GM21576 (cell line): ENCODE measurements around the gene PRKCQ.
A peak's percentile ranks its signal among the peaks of the same experiment; 100 is the strongest.
"Not testable (repeated sequence)": the region's sequence is repeated elsewhere in the genome, so short reads cannot be mapped to it uniquely, and the experiment has no call there.

Experiments
- ATAC-seq: cut with Tn5 transposase; IDR thresholded peaks from one replicate; pipeline ENCODE4 v1.9.1; 2021; ENCODE audit warnings: mild to moderate bottlenecking, moderate library complexity; ENCODE audit not compliant: unreplicated experiment

PRKCQ gene

GRCh38 chr10:6393168-6393567 is 186.9 kb downstream of the PRKCQ start:
- ATAC-seq, result no peak

GRCh38 chr10:6390213-6390845 is 189.7 kb downstream of the PRKCQ start:
- no peak for ATAC-seq

DNA sequence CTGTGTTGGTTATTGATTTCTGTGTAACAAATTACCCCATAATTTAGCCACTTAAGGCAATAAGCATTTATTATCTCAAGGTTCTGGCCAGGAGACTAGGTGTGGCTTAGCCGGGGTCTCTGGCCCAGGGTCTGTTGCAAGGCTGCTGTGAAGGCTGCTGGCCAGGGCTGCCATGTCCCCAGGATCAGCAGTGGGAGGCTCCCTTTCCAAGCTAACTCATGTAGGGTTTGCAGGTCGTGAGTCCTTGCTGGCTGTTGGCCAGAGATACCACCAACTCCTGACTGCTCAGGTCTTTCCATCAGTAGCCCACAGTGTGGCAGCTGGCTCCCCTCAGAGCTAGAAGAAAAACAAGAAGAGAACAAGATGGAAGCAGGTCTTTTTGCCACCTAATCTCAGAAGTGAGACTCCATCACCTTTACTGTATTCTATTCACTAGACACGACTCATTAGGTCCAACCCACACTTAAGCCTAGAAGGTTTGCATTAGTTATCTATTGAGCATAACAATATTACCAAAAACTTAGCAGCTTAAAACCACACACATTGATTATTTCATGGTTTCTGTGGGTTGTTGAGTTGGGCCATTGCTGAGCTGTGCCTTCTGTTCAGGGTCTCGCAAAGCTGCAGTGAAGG is 191.7 kb downstream of the PRKCQ start:
- ATAC-seq, result no peak

- ATAC-seq, result no peak
These were observed 193.1 kb downstream of the PRKCQ start for GRCh38 chr10:6386960-6387359.

- ATAC-seq, result no peak
These were observed 193.7 kb downstream of the PRKCQ start for GRCh38 chr10:6386346-6386745.

GRCh38 chr10:6385665-6386064 is 194.4 kb downstream of the PRKCQ start:
- no peak for ATAC-seq

DNA sequence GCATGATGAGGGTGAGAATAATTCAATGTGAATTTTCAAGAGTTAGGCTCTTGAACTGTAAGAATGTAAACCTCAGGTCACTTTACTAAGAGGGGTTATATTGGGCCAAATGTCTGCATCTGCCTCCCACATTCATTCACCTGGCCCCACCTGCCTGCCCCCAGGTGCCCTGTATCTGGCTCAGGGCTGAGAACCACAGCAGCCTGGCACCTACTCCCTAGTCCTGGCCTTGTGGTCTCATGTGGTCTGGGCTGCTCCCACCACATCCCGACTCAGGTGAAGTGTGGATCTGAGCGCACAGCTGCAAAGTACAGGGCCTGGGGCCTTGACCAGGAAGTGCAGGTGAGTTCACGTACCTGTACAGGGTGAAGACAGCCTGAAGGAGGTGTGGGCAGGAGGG is 195.2 kb downstream of the PRKCQ start:
- no peak for ATAC-seq

DNA sequence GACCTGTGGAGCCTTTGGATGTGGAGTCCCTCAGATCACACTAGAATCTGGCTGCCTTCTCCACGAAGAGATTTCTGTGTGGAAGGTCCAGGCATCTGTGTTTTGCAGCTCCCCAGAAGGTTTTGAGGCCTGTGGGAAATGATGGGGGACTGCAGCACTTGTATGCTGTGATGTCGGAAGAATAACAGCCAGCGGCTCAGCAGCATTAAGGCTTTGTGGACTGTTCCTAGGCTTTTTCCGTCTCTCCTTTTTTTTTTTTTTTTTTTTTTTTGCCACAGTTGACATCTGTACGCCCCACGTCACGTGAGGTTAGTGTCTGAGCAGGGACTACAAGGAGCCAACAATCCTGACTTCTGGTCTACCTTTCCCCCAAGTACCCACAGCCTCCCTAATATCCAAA is 196.0 kb downstream of the PRKCQ start:
- ATAC-seq, result no peak

DNA sequence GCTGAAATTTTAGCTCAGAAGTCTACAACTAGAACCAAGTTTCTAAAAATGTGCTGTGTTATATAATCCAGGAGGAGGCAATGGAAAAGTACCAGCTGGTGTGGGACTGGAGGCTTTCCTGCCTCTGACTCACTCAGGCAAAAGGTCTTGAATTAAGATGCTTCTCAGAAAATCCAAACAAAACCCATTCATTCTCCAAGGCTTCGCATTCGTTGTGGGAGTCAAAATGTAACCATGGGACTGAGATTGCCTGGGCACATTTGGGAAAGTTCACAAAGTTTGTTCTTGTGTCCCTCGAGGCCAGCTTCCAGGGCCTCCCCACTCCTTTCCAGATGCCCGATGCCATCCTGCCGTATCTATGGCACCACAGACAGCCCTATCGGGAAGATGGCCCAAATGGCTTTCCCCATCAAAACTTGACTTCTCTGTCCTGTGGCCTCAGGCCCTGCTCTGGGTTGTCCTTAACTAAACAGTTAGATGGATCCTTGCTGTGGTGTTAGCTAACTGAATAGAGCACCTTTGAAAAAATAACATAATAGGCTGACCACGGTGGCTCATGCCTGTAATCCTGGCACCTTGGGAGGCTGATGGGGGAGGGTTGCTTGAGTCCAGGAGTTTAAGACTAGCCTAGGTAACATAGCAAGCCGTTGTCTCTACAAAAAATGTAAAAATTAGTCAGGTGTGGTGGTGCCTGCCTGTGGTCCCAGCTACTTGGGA is 196.8 kb downstream of the PRKCQ start:
- ATAC-seq, result no peak

DNA sequence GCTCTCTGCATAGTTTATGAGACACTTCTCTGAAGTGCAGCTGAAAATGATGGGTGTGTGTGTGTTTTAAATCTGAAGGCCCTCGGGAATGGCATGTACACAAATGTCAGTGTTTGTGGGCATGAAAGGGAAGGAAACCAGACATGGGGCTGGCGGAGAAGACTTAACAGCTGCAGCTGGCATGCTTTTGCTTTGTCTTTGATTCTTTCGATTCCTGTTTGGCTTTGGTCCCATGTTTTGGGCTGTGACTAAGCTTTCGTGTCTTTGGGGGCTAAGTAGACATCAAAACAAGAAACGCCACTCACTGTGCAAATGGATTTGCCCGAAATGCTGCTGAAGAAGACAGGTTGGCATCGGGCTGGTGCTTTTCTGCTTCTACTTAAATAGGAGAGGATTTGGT is 198.0 kb downstream of the PRKCQ start:
- peak; percentile 71 for ATAC-seq

- not testable (repeated sequence) for ATAC-seq
These were observed 199.6 kb downstream of the PRKCQ start for GRCh38 chr10:6380478-6380877.

DNA sequence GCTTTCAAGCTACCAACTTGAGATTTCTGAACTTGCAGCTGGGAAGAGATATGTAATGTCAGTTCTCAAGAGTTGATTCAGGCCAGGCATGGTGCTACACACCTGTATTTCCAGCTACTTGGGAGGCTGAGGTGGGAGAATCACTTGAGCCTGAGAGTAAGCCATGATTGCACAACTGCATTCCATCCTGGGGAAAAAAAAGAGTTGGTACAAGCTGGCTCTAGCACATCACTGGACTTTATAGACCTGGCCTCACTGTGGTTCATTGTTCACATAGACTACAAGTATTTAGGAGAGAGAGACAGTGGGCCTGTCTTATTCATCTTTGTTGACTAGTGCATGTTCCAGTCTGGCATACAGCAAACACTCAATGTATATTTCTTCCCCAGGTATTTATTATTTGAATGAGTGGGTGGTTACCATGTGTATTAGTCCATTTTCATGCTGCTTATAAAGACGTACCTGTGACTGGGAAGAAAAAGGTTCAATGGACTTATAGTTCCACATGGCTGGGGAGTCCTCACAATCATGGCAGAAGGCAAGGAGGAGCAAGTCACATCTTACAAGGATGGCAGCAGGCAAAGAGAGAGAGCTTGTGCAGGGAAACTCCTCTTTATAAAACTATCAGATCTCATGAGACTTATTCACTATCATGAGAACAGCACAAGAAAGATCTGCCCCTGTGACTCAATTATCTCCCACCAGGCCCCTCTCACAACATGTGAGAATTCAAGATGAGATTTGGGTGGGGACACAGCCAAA is 200.9 kb downstream of the PRKCQ start:
- ATAC-seq, result no peak
